ENCODE results near the gene DENND4C.
"Not testable (repeated sequence)": the region's sequence is repeated elsewhere in the genome, so short reads cannot be mapped to it uniquely, and the experiment has no call there.

DENND4C gene

DNA sequence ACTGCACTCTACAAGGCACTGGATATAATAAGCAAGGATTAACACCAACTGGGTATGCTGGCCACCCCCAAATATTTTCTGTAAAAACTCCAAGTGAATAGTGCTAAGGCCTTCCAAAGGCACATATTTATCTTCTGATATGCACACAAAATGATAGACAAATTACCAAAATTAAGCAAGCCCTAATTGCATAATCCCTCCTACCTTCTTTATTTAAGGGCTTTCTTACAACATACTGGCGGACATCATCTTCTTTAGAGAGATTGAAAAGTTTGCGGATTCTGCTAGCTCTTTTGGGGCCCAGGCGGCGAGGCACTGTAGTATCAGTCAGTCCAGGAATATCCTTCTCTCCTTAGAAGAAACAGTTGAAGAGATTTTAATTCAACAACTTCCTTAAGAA lies 147.7 kb downstream of the DENND4C start:
- no peak for DNase-seq

DNA sequence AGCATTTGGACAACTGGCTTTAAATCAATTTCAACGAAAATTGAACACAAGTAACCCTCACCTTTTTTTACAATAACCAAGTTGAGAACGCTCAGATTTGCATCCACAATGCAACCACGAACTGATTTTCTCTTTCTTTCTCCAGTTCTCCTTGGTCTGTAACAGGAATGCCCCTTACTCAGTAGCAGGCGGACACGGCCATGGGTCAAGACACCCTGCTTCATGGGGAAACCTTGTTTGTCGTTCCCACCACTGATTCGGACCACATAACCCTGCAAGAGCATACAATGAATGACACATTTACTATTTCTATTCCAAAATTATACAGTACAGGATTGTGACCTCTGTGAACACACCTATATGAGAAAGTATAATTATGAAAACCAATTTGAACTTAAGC lies 148.2 kb downstream of the DENND4C start:
- no peak for DNase-seq

DNA sequence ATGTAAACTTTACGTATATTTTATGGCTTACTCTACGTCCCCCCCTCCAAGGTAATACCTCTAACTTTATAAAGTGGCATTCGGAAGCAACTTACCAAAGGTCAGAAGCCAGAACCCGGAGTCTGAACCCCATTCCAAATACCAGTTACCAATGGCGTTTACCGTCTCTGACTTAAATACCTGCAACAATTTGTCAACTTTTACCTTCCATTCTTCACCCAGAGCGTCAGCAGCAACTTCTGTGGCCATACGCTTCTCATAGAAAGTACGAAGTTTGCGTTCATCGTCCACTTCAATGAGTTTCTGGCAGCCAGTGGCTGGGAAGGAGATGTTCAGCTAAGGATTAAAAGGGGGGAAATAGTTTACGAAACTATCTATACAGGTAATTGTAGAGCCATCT lies 148.8 kb downstream of the DENND4C start:
- DNase-seq: no peak

DNA sequence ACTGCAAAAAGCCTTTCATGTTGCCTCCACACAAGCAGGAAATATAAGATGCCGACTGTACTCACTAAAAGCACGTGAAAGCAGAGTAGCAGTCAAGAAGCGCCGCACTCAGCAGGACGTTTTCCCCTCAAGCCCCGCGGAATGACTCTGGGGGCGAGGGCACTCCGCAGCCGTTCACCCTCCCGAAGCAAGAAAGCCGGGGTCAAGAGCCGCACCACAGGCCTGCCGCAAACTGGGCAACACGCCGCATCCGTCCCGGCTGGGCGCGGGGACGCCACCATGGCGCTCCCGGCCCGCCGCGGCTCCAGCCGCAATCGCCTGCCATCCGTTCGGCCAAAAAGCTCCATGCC lies 149.2 kb downstream of the DENND4C start:
- DNase-seq: no peak

DNA sequence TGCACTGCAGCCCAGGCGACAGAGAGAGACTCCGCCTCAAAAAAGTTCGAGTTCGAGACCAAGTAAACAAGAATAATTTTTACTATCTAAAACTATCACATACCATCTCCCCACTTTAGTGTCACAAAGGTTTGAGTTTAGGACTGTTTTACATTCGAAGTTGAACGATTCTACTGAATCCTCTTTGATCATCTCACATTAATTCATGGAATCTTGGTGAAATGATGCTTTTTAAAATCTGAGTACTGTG lies 150.3 kb downstream of the DENND4C start:
- no peak for DNase-seq

DNA sequence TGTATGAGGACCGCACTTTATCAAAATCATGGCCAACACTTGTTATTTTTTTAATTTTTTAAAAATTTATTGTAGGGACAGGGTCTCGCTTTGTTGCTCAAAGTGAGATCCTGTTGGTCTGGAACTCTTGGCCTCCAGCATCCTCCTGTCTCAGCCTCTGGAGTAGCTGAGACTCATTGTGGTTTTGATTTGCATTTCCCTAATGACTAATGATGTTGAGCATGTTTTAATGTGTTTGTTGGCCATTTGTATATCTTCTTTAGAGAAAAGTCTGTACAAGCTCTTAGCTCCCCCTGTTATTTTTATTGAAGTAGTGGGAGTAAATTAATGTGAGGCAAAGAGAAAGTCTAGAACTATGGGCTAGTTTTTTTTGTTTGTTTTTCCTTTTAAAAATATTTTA lies 151.2 kb downstream of the DENND4C start:
- DNase-seq: no peak

DNA sequence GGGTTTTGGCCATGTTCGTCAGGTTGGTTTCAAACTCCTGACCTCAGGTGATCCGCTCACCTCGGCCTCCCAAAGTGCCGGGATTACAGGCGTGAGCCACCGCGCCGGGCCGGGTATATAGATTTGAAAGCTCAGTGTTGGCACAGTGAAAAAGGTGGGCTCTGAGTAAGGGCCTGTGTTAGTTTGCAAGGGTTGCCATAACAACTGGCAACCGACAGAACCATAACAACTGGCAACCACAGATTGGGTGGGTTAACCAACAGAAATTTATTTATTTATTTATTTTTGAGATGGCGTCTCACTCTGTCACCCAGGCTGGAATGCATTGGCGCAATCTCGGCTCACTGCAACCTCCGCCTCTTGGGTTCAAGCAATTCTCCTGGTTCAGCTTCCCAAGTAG lies 154.7 kb downstream of the DENND4C start:
- not testable (repeated sequence) for DNase-seq

DNA sequence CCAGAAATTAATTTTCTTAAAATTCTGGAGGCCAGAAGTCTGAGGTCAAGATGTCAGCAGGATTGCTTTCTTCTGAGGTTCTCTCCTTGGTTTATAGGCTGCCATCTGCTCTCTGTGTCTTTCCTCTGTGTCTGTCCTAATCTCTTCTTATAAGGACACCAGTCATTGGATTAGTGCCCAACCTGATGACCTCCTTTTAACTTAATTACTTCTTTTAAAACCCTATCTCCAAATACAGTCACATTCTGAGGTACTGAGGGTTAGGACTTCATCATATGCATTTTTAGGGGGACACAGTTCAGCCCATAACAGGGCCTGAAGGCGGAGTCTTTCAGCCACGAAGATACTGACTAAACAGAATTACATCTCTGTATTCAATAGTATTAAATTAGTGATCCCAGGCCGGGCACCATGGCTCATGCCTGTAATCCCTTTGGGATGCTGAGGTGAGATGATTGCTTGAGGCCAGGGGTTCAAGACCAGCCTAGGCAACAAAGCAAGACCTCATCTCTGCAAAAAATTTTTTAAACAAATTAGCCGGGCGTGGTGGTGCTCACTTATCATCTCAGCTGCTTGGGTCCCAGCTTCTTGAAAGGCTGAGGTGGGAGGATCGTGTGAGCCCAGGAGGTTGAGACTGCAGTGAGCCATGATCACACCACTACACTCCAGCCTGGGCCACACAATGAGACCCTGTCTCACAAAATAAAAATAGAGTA lies 155.5 kb downstream of the DENND4C start:
- DNase-seq: no peak

DNA sequence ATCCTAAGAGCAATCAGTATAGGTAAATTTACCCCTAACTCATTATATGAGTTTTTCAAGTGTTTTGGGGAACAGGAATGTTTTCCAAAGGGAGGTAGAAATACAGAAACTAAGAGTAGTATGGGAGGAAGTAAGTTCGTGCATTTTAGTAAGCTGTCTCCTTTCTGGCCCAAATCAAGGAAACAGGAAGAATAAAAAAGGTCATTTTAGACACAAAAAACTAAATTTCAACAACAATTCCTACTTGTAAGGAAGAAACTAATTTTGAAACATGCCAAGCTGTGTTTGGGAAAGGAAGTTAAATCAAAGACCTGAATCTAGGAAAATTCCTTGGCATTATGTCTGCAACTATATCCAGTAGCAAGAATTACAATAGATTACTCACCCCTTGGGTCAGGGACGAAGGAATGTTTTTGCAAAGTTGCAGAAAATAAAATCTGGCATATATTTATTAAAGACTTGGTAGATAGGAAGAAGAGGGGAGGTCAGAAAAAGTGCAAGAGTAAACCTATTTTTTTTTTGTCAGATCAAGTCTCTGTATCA lies 156.1 kb downstream of the DENND4C start:
- no peak for DNase-seq

DNA sequence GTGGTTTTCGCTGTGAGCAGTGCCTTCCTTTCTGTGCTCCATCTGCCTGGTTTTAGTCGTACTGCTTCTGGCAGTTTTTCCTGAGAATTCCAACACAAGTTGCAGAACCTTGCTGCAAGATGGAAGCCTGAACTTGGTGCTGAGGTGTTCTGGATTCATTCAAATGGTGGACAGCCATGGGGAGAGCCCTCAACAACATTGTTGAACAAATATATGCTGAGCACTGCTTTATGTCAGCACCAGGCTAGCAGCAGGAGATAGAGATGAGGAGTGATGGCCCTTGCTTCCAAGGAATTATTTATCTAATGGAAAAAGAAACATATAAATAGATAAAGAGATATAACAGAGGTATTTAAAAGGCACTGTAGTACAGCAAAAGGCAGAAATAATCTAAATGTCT lies 156.8 kb downstream of the DENND4C start:
- DNase-seq: no peak

DNA sequence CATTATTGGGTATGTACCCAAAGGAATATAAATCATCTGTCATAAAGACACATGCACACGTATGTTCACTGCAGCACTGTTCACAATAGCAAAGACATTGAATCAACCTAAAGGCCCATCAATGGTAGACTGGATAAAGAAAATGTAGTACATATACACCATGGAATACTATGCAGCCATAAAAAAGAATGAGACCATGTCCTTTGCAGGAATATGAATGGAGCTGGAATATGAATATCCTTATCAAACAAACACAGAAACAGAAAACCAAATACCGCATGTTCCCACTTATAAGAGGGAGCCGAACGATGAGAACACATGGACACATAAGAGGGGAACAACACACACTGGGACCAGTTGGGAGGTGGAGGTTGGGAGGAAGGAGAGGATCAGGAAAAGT lies 159.0 kb downstream of the DENND4C start:
- DNase-seq: not testable (repeated sequence)

DNA sequence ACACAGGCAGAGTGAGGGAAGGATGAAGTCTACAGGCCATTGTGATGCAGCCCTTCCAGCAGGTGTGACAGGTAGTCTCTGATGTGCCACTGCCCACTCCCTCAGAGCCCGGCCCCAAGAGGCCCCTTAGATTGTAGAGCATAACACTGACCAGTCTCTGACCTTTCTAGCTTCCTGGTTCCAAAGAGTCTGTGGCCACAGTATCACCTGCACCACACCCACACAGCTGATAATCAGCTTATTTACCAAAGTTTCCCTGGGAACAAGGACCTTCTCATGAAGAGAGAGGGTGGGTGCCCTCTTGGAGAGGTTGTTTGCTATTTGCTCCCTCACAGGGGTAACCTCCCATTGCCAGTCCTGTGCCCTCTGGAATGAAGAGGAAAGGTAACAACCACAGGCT lies 167.4 kb downstream of the DENND4C start:
- no peak for DNase-seq

DNA sequence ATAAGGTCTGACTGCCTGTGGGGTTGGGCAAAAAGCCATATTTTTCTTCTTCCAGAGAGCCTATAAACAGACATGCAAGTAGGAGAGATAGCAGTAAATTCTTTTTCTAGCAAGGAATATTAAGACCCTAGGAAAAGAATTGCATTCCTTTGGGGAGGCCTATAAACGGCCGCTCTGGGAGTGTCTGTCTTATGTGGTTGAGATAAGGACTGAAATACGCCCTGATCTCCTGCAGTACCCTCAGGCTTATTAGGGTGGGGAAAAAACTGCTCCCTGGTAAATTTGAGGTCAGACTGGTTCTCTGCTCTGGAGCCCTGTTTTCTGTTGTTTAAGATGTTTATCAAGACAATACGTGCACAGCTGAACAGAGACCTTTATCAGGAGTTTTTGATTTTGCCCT lies 172.7 kb downstream of the DENND4C start:
- not testable (repeated sequence) for DNase-seq

DNA sequence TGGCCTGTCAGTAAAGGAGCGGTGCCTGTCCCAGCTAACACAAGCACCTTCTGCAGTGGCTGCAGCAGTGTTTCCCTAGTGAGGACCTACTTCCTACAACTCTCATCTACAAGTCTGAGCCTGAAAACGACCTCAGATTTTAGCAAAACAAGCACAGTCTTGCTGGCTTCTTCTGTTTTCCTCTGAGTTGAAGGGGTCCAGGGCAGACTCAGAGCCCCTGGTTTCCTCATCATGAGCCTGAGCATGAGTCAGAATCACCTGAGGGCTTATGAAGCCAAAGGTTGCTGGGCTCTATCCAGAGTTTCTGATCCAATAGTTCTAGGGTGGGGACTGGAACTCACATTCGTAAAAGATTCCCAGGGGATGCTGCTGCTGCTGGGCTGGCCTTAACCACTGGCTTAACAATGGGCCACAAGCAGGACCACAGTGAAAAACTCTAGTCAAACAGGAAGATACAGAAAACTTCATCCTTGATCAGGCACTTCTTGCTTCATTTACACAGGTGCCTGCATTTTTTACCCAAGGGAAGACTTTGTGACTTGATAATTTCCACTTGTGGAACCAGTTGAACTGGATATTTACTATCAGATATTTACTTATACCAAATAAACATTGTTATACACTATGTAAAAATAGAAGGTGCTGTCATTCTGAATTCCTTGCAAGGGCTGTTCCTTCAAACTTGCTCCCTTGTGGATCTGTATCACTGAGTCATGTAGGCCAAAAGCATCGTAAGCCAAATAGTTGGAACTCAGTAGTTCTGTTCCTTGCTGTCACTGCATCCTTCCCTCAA lies 174.0 kb downstream of the DENND4C start:
- no peak for DNase-seq

DNA sequence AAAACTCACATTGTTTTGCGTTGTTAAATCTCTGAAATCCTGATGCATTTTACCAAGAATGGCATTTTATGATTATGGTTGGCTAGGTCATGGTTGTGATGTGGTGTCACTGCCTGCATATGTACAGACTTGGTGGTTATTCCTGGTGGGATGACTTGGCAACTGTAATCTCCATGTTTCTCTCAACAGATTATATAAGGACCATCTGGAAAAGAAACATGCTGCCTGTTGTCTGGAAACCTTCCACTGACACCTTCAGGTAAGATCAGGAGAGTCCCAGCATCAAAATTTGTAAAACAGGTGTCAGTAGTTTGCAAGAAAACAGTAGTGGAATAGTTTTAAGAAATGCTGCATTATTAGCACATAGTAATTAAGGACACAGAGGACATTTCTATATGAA lies 175.3 kb downstream of the DENND4C start:
- DNase-seq: no peak

DNA sequence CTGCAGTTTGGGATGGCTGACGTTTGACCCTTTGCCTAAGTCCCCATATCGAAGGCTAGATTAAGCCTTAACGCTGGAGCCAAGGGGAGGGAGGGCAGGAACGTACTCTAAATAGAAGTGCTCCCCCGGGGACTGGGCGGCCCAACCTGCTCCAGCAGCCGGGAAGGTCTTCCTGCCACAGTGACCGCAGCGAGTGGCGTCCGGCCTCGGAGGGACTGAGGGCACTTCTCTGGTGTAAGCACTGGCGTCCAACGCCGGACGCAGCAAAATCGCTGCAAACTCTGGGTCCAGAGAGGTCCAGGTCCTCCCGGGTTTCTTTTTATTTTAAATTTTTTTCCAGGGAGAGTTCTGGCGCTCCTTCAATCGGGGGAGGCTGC lies 177.8 kb downstream of the DENND4C start:
- DNase-seq: peak; percentile 33

DNA sequence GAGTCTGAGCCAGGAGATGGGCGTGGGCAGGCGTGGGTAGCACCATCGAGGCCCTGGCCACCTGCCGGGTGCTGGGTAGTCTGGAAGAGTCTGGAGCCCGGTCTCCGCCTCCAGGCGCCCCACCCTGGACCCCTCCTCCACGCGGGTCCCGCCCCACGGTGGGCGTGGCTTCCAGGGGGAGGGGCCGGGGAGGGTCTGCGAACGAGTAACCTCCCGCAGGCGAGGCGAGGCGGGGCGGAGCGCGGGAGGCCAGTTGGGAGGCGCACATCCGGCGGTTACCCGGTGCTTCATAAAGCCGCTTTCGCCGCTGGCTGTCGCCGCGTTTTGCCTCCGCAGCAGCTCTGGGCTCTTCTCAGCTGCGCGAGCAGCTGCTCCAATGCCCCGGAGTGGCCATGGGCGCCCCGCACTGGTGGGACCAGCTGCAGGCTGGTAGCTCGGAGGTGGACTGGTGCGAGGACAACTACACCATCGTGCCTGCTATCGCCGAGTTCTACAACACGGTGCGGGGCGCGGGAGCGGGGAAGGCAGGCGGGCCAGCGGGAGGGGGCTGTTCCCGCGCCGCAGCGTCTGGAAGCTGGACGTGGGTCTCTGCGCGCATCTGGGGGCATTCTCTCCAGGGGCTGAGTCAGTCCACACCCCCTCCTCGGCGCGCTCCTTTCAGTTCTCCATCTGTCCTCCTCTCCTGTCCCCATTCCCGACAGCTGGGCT lies 178.4 kb downstream of the DENND4C start, which contains the start of gene ACER2:
Gene ACER2 (plus strand): TSS at position 317 of the 708 bp plus-strand sequence. CDS start 76 bp downstream, at position 393.
- DNase-seq: peak; percentile 80

DNA sequence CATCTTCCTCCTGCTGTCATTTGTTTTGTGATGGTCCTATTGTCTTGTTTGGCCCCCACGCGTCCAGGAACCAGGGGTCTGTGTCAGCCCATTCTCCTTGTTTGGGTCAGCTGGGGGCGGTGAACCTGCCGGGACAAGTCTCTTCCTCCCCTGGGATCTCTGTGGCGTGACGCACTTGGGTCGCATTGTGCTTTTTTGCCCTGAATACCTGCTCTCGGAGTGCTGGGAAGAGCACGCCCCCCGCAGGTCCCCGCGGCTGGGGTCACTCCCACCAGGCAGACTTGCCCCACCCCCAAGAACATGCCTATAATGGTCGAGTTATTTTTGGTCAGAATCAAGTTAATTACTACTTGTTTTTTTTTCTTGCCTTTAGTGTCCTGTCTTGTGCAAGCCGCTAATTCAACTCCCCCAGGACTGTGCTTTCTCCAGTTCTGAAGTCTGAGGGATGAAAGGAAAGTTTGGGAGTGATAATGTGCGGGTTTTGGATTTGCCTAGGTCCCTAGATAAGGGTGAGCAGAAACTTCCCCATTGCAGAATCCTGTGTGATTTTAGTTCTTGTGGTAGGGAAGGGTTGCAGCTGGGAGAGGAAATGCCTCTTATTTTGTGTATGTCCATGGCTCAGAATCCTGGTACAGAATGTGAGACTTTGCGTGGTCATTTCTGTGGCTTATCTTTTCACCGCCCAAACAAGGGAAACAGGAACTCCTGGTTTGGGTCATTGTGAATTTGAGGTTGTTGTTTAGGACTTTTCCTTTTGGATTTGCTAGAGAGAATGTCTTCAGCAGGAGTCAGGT lies 179.1 kb downstream of the DENND4C start:
- DNase-seq: no peak

DNA sequence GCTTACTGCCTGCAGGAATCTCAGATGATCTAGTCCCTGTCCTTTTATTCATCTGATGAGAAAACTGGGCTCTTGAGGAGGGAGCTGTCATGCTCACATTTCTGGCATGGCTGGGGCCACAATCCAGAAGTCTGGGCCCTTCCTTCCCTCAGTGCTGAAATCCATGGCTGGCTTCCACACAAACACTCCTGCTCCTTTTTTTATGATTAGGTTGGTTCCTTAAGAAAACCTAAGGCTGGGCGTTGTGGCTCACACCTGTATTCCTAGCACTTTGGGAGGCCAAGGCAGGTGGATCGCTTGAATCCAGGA lies 179.7 kb downstream of the DENND4C start:
- DNase-seq: no peak

DNA sequence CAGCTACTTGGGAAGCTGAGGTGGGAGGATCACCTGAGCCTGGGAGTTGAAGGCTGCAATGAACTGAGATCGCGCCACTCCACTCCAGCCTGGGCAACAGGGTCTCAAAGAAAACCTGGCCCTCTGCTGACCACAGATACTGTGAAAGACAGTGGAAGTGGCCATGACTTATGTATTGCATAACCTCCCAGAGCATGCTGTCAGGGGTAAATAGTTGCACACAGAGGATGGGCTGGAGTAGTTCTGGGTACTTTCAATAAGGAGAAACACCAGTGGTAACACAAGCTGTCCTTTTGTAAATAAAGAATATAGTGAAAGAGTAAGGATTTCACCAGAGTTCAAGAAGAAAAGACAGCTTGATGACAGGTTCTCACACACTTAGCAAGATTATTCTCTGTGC lies 180.1 kb downstream of the DENND4C start:
- no peak for DNase-seq

DNA sequence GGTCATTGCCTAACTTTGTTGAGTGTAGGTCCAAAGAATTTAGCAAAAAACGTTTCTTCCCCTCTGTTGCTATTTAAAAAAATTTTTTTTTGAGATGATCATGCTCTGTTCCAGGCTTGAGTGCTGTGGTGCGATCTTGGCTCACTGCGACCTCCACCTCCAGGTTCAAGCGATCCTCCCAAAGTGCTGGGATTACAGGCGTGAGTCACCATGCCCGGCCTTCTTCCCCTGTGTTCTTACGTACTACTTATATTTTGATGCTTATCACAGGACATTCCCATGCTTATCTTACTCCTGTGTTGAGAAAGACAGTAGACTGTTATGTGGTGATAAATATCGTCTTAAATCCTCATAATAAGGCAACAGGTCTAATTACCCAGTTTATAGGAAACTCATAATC lies 180.8 kb downstream of the DENND4C start:
- no peak for DNase-seq

DNA sequence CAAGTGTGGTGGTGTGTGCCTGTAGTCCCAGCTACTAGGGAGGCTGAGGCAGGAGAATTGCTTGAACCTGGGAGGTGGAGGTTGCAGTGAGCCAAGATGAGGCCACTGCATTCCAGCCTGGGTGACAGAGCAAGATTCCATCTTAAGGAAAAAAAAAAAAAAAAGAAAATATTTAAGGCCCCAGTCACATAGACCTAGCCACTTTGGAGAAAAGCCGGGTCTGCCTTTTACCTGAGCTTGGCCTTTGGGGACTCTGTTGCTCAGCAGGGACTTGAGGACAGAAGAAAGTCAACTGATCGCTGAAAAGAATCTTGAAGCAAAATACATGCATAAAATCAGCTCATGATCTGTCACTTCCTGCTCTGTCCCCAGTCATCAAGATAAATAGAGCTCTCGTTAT lies 183.0 kb downstream of the DENND4C start:
- DNase-seq: not testable (repeated sequence)

DNA sequence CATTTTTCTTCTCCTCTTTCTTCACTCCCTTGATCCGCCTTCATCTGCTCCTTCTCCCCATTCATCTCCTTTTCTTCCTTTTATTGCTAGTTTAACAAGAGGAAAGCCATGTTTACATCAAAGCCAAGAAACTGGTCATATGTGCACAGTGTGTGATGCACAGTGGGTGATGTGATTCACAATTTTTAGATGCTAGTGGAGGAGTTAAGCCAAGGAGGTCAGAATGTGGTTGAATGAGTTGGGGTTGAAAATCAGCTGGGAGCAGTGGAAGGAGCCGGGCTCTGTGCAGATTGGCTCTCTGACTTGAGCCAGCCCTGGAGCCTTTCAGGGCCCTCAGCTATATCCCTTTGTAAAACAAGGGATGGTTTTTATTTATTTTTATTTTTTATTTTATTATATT lies 185.7 kb downstream of the DENND4C start:
- DNase-seq: no peak
